Coronary artery (tissue), 2 donors: ENCODE results near the gene ANO2.

Experiments used
- DNase-seq: peaks from one replicate; pipeline ENCODE4 v3.0.0-alpha.2; 2017; ENCODE audit warnings: low spot score
- H3K27ac ChIP-seq, 2 donors: fragments of 200-600 bp; sonication (generic); one replicate each; pipeline ENCODE4 v1.5.1; 2016 to 2019
- H3K4me3 ChIP-seq: fragments of 200-600 bp; sonication (generic); 2 replicates; pipeline ENCODE4 v1.5.1; 2016; ENCODE audit warnings: mild to moderate bottlenecking, moderate library complexity
- TF ChIP-seq, protein P1 (sequence below): fragments of 200-600 bp; sonication (generic); IDR thresholded peaks from one replicate; pipeline ENCODE4 v1.5.1; 2019; ENCODE audit warnings: antibody characterized with exemption

ANO2 gene

DNA sequence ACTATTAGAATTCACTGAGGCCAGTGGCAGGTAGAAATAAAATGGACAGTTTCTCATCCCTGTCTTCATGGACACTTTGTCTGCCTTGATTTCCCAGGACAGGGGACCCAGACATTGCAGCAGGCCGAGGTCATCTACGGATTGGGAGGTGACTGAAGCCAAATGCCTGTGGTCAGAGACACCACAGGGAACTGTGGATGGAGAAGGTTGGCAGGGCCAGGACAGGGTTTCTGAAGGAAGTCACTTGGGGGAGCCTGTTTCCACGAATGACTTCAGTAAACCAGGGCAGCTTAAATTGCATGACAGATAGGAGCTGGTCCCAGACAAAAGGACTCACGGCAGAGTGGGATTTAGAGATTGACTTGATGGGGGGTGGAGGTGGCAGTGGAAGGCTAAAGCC is 288.2 kb downstream of the ANO2 start:
- DNase-seq: no peak
- Histone ChIP-seq H3K4me3 (no peak overlapping the region), H3K27ac (no peak overlapping the region)
- TF ChIP-seq, protein P1, sequence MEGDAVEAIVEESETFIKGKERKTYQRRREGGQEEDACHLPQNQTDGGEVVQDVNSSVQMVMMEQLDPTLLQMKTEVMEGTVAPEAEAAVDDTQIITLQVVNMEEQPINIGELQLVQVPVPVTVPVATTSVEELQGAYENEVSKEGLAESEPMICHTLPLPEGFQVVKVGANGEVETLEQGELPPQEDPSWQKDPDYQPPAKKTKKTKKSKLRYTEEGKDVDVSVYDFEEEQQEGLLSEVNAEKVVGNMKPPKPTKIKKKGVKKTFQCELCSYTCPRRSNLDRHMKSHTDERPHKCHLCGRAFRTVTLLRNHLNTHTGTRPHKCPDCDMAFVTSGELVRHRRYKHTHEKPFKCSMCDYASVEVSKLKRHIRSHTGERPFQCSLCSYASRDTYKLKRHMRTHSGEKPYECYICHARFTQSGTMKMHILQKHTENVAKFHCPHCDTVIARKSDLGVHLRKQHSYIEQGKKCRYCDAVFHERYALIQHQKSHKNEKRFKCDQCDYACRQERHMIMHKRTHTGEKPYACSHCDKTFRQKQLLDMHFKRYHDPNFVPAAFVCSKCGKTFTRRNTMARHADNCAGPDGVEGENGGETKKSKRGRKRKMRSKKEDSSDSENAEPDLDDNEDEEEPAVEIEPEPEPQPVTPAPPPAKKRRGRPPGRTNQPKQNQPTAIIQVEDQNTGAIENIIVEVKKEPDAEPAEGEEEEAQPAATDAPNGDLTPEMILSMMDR: no peak

DNA sequence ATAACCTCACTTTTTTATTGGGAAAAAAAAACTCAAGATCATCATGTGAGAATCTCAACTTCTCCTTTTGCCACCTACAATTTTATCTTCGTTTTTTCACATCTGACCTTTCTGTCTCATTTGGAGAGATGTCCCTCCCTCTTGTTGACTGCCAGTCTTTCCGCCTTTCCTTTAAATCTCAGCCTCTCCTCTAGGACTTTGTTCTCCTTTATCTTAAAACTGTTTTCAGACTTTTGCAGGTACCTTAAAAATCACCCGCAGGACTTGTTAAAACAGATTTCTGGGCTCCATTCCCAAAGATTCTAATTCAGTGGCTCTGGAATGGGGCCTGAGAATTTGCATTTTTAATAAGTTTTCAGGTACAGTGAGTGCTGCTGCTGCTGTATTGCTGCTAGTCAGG is 289.9 kb downstream of the ANO2 start:
- no peak overlapping the region for H3K27ac ChIP-seq
- TF ChIP-seq, protein P1: no peak
- no peak for DNase-seq
- no peak overlapping the region for H3K4me3 ChIP-seq

DNA sequence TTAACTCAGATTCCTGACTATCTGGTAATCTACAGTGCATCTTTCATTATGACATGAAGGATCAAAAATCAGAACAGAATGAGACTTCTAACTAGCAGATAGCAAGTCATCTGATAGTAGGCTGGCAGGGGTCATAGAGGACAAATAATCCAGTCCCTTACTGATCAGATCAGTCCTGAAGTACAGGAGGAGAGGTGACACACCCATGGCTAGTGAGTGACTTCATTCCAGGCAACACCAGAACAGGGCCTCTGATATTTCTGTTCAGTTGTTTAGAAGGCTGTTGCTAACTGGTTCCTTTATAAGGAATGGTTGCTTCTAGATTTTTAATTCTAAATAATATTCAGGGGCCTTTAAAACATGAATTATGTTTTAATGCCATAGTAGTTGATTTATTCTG is 291.0 kb downstream of the ANO2 start:
- TF ChIP-seq, protein P1: no peak
- no peak overlapping the region for H3K4me3 ChIP-seq
- no peak overlapping the region for H3K27ac ChIP-seq
- no peak for DNase-seq

DNA sequence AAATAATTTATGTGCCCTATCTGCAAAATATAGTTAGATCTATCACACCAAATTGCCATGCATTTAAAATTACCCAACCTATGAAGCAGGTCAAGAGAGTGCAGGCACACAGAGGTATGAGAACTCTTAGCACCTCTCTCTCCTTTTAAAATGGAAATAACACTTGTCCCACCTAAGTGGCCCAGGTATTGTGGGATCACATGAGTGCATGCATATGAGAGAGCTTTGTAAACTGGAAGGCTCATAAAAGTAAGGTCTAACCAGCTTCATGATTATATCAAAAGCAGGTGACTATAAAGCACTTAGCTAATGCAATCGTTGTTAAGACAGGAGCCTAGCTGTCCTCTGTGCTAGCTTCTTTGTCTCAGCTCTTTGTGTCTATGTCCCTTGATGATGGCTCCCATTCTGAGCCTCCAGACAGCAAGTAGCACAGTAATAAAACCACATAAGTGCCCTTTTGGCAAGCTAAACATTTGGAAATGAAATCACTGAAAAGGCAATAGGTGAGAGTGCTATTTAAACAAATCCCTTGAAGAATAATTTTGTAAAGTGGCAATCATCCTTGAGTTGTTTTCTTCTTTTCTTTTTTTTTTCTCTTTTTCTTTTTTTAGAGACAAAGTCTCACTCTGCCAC is 294.1 kb downstream of the ANO2 start:
- TF ChIP-seq, protein P1: no peak
- Histone ChIP-seq H3K27ac (no peak overlapping the region), H3K4me3 (no peak overlapping the region)
- no peak for DNase-seq

DNA sequence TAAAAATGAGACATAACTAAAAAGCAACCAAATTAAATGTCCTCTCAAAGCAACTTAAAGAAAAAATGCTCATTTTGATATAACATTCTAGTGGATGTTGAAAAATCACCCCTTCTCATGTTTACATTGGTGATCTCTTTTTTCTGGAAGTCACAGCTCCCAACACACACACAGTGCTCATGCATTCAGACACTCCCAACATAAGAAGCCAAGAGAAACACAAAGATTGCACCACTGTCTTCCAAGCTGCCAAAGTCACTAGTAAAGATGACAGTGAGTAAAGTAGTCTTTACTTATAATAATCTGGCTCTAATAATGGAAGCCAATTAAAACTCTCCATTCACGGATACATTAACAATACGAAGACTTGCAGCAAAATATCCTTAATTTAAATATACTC is 294.8 kb downstream of the ANO2 start:
- TF ChIP-seq, protein P1: no peak
- DNase-seq: no peak
- Histone ChIP-seq H3K27ac (no peak overlapping the region), H3K4me3 (no peak overlapping the region)

DNA sequence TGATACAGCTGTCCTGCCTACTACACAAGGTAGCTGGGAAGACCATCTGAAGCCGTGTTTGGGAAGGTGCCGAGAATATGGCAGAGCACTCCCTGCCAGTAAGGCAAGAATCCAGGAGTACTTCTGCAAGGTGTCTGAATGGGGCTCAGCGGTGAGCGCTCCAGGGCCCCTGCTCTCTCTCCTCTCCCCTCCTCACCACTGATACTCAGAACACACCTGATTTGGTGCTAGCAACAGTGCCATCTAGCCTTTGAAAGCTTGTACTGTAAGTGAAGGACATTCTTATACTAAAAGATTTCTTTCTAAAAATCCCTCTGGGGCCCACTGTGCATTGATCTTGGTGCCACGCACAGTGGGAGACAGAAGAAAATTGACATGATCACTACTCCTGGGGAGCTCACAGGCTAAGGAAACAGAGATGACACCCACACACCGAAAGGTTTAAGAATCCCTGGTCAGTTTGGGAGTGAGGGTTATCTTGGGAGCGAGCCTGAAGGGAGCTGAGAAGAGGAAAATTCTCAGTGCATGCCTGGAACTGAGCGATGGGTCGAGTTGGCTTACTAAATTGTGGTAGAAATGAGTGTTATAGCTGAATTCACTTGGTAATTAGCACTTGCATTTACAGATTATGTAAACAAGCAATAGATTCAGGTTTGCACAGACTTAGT is 296.2 kb downstream of the ANO2 start:
- Histone ChIP-seq H3K27ac (no peak overlapping the region), H3K4me3 (no peak overlapping the region)
- no peak for DNase-seq
- TF ChIP-seq, protein P1: peak; percentile 47

DNA sequence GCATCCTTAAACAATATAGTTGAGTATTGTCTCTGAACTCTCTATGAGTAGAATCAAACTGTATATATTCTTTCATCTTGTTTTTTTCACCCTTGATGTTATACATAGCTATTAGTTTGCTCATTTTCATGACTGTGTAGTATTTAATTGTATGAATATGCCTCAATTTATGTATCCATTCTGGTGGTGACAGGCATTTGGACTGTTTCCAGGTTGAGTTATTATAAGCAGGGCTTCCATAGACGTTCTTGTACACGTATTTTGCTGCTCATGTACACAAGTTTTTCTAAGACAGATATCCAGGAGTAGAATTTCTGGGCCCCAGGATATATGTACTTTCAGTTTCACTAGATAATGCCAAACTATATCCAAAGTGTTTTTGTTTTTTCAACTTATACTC is 301.8 kb downstream of the ANO2 start:
- TF ChIP-seq, protein P1: no peak
- no peak overlapping the region for H3K4me3 ChIP-seq
- DNase-seq: no peak
- no peak overlapping the region for H3K27ac ChIP-seq
